Calu3 (cell line): Measurements from ENCODE around the gene MYH15. TPM values are rescaled to one million over a fixed set of nuclear protein-coding genes. Genes with fewer than 3 reads are reported as not detected.

Experiments
- BruUV-seq: library from RNA; stranded (reverse); fragments of 400-500 nt; replicated peaks from 2 replicates; lab custom pipeline; 2021; lab: Mats Ljungman, UMichigan
- CTCF ChIA-PET: fragments of 300-600 bp; sonication (Branson Sonifier 250); formaldehyde crosslinking; loops from one replicate; lab custom pipeline; 2022; ENCODE audit warnings: antibody characterized with exemption; lab: Charles Lee
- DNase-seq: peaks from one replicate; pipeline ENCODE4 v3.0.0; 2022
- H3K27ac Mint-ChIP-seq: one replicate; pipeline ENCODE4 v1.8.0; 2022; ENCODE audit warnings: mixed read lengths; ENCODE audit not compliant: unreplicated experiment
- H3K27me3 Mint-ChIP-seq: one replicate; pipeline ENCODE4 v1.8.0; 2022; ENCODE audit warnings: mixed read lengths; ENCODE audit not compliant: unreplicated experiment
- H3K36me3 Mint-ChIP-seq: one replicate; pipeline ENCODE4 v1.8.0; 2022; ENCODE audit warnings: mild to moderate bottlenecking, moderate library complexity, mixed read lengths; ENCODE audit not compliant: insufficient read depth, unreplicated experiment
- H3K4me1 Mint-ChIP-seq: one replicate; pipeline ENCODE4 v1.8.0; 2022; ENCODE audit warnings: mild to moderate bottlenecking, low read depth, mixed read lengths; ENCODE audit not compliant: unreplicated experiment
- H3K4me3 Mint-ChIP-seq: one replicate; pipeline ENCODE4 v1.8.0; 2022; ENCODE audit warnings: mild to moderate bottlenecking, low read depth, moderate library complexity, mixed read lengths; ENCODE audit not compliant: unreplicated experiment
- H3K9me3 Mint-ChIP-seq: one replicate; pipeline ENCODE4 v1.8.0; 2022; ENCODE audit warnings: low read depth, mixed read lengths; ENCODE audit not compliant: unreplicated experiment
- intact Hi-C: fragments of 100-400 bp; cut with micrococcal nuclease; formaldehyde crosslinking; loops from one replicate; pipeline ENCODE4 v1.10.0; 2022; ENCODE audit not compliant: unreplicated experiment
- total RNA-seq: library from RNA; stranded (reverse); gene quantifications from 2 replicates; pipeline ENCODE4 v1.2.3, GENCODE V29; 2022
- TF ChIP-seq, protein P1 (sequence below): fragments of 200-600 bp; IDR thresholded peaks from one replicate; pipeline ENCODE4 v1.8.0; 2022; ENCODE audit warnings: antibody characterized with exemption; ENCODE audit not compliant: unreplicated experiment

Gene MYH15
- total RNA-seq, 1 experiment from 2014 or later = 0.35 TPM

DNA sequence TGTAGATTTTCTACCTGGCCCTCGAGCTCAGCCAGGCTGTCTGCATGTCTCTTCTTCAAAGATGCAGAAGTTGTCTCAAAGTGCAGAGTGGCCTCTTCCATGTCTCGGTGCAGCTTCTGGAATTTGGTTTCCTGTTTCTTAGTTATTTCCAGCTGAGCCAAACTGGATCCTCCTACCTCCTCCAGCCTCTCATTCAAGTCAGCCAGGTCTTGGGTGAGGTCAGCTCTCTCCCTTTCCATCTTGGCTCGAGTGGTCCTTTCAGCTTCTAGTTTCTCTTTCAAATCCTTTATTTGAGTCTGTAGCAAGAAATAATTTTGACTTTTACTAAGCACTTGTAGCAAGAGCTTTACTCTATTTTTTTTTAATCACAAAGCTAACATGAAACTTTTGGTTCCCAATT is 81.8 kb downstream of the MYH15 start:
- H3K9me3 Mint-ChIP-seq = peaks cover 3% of the 10 kb centered on the region
- CTCF ChIA-PET = interaction anchor here (0.5 to 0.7 kb wide), 2 partner anchors 465 to 568 kb away, joined by 3 to 4 read pairs; no protein-coding TSS in a partner anchor

DNA sequence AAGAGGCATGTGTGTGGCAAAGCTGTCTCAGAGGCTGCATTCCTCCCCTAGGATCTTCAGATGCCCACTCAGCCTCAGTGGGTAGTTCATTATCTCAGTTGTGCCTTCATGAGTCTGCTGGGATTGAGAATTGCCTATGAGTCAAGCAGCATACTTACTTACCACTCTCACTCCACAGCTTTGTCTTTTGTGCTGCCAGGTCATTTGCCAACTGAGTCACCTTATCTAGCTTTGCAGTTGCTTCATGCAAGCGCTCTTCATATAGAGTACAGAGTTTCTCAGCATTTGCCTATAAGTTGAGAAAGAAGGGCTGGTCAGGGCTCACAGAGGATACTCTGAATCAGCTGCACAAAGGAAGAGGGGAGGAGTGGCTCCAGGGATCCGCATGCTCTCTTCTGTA is 89.5 kb downstream of the MYH15 start:
- Mint-ChIP-seq H3K27ac (no peak overlapping the region), H3K4me3 (no peak overlapping the region), H3K9me3 (peaks cover 3% of the 10 kb centered on the region), H3K27me3 (no peaks in the 10 kb centered on the region), H3K36me3 (no peaks in the 10 kb centered on the region), H3K4me1 (peaks cover 14% of the 10 kb centered on the region)
- TF ChIP-seq, protein P1, sequence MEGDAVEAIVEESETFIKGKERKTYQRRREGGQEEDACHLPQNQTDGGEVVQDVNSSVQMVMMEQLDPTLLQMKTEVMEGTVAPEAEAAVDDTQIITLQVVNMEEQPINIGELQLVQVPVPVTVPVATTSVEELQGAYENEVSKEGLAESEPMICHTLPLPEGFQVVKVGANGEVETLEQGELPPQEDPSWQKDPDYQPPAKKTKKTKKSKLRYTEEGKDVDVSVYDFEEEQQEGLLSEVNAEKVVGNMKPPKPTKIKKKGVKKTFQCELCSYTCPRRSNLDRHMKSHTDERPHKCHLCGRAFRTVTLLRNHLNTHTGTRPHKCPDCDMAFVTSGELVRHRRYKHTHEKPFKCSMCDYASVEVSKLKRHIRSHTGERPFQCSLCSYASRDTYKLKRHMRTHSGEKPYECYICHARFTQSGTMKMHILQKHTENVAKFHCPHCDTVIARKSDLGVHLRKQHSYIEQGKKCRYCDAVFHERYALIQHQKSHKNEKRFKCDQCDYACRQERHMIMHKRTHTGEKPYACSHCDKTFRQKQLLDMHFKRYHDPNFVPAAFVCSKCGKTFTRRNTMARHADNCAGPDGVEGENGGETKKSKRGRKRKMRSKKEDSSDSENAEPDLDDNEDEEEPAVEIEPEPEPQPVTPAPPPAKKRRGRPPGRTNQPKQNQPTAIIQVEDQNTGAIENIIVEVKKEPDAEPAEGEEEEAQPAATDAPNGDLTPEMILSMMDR = no peak
- no peak for DNase-seq
- CTCF ChIA-PET = no interaction called here
- BruUV-seq = no TSS peak
- intact Hi-C loops = no loop called here

More for the DNA sequence above, 81.8 kb downstream of the MYH15 start:
- no peak overlapping the region for H3K27ac Mint-ChIP-seq
- no peaks in the 10 kb centered on the region for H3K27me3 Mint-ChIP-seq
- H3K36me3 Mint-ChIP-seq = no peaks in the 10 kb centered on the region
- TF ChIP-seq, protein P1 = no peak
- peaks cover 15% of the 10 kb centered on the region for H3K4me1 Mint-ChIP-seq
- no peak for DNase-seq
- BruUV-seq = no TSS peak
- no peak overlapping the region for H3K4me3 Mint-ChIP-seq
- intact Hi-C loops = no loop called here

DNA sequence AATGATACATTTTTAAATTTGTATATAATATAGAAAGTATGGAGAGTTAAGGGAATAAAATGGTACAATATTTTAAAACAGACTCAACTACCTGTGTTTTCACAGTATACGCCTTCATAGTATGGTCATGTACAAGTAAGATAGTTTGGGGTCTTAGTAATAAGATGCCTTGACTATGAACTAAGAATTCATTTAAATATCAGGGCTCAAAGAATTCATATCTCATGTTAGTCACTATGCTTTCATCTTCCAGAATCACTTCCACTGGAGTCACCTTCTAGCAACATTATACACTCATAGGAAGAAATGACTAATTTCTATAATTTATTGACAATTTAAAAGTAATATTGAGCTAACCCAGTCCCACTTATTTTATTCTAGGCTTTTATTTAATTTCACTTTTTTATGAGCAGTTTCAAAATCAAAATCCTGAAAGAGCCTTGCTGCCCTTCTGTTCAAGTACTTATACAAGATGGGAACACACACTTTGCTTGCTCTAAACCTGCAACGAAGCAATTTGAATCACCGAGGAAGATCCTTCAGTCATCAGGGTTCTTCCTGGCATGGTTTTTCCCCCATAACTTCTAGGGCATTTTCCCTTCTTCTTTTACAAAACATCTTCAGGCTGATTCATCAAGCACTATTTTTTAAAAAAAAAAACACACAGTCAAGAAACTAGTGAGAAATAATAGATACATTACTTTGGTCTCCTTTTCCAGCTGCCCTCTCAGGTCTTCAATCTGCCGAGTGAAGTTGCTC is 94.1 kb downstream of the MYH15 start:
- intact Hi-C loops = no loop called here
- CTCF ChIA-PET = no interaction called here
- Mint-ChIP-seq H3K27ac (no peak overlapping the region), H3K4me3 (no peak overlapping the region), H3K27me3 (no peaks in the 10 kb centered on the region), H3K36me3 (peaks cover 6% of the 10 kb centered on the region), H3K9me3 (no peaks in the 10 kb centered on the region), H3K4me1 (peaks cover 21% of the 10 kb centered on the region)
- DNase-seq = no peak
- no TSS peak for BruUV-seq
- TF ChIP-seq, protein P1 = no peak

DNA sequence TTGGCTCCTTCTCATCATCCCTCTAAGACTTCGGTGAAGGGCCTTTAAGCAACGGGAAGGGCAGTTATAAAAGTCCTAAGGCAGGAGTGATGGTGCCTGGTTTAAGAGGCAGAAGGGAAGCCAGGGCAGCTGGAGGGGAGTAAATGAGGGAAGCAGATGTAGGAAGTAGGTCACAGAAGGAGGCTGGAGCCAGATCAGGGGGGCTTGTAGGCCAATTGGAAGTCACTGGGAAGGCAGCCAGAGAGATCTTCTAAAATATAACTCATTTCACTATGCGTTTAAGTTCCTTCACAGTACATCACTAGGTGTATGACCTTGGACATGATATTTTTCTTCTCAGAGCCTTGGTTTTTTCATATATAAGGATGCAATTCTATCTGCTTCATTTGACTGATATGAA is 94.7 kb downstream of the MYH15 start:
- DNase-seq = no peak
- H3K36me3 Mint-ChIP-seq = peaks cover 6% of the 10 kb centered on the region
- TF ChIP-seq, protein P1 = no peak
- H3K4me1 Mint-ChIP-seq = peaks cover 21% of the 10 kb centered on the region
- H3K27me3 Mint-ChIP-seq = no peaks in the 10 kb centered on the region
- no TSS peak for BruUV-seq
- no peaks in the 10 kb centered on the region for H3K9me3 Mint-ChIP-seq
- H3K4me3 Mint-ChIP-seq = no peak overlapping the region
- H3K27ac Mint-ChIP-seq = no peak overlapping the region
- CTCF ChIA-PET = no interaction called here
- intact Hi-C loops = no loop called here
